ENCODE data around the gene AMBRA1.

The AMBRA1 gene

GRCh38 chr11:46378296-46378695, 215.5 kb downstream of the AMBRA1 start:
- ATAC-seq, result no peak
- TF ChIP-seq ZC3H10 (CRISPR knock-in tag; IDR thresholded peaks at IDR 0.05) (no peak), BACH2 (CRISPR knock-in tag; IDR thresholded peaks at IDR 0.05; ENCODE audit: borderline replicate concordance) (no peak), ESRRG (CRISPR knock-in tag; IDR thresholded peaks at IDR 0.05) (no peak), ZNF70 (CRISPR knock-in tag; IDR thresholded peaks at IDR 0.05) (no peak), ZNF8 (CRISPR knock-in tag; IDR thresholded peaks at IDR 0.05) (no peak), OSR1 (CRISPR knock-in tag; IDR thresholded peaks at IDR 0.05) (no peak), ZNF565 (CRISPR knock-in tag; conservative IDR thresholded peaks at IDR 0.05; ENCODE audit: low read depth) (no peak), RARB (CRISPR knock-in tag; IDR thresholded peaks at IDR 0.05) (no peak), ZFP30 (CRISPR knock-in tag; IDR thresholded peaks at IDR 0.05) (no peak), ARNTL (CRISPR knock-in tag; IDR thresholded peaks at IDR 0.05; ENCODE audit: borderline replicate concordance, low read depth) (no peak), CSDC2 (CRISPR knock-in tag; IDR thresholded peaks at IDR 0.05) (no peak), CREB5 (CRISPR knock-in tag; IDR thresholded peaks at IDR 0.05; ENCODE audit: low read depth) (no peak), TOX (CRISPR knock-in tag; IDR thresholded peaks at IDR 0.05; ENCODE audit: borderline replicate concordance) (no peak), TCF4 (CRISPR knock-in tag; IDR thresholded peaks at IDR 0.05; ENCODE audit: borderline replicate concordance) (no peak), GLIS3 (CRISPR knock-in tag; IDR thresholded peaks at IDR 0.05) (no peak), ISL1 (CRISPR knock-in tag; IDR thresholded peaks at IDR 0.05) (no peak)
- TF ChIP-seq, protein P1, sequence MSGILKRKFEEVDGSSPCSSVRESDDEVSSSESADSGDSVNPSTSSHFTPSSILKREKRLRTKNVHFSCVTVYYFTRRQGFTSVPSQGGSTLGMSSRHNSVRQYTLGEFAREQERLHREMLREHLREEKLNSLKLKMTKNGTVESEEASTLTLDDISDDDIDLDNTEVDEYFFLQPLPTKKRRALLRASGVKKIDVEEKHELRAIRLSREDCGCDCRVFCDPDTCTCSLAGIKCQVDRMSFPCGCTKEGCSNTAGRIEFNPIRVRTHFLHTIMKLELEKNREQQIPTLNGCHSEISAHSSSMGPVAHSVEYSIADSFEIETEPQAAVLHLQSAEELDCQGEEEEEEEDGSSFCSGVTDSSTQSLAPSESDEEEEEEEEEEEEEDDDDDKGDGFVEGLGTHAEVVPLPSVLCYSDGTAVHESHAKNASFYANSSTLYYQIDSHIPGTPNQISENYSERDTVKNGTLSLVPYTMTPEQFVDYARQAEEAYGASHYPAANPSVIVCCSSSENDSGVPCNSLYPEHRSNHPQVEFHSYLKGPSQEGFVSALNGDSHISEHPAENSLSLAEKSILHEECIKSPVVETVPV (CRISPR knock-in tag; IDR thresholded peaks at IDR 0.05), result no peak
- TF ChIP-seq, protein P2, sequence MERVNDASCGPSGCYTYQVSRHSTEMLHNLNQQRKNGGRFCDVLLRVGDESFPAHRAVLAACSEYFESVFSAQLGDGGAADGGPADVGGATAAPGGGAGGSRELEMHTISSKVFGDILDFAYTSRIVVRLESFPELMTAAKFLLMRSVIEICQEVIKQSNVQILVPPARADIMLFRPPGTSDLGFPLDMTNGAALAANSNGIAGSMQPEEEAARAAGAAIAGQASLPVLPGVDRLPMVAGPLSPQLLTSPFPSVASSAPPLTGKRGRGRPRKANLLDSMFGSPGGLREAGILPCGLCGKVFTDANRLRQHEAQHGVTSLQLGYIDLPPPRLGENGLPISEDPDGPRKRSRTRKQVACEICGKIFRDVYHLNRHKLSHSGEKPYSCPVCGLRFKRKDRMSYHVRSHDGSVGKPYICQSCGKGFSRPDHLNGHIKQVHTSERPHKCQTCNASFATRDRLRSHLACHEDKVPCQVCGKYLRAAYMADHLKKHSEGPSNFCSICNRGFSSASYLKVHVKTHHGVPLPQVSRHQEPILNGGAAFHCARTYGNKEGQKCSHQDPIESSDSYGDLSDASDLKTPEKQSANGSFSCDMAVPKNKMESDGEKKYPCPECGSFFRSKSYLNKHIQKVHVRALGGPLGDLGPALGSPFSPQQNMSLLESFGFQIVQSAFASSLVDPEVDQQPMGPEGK (CRISPR knock-in tag; IDR thresholded peaks at IDR 0.05; ENCODE audit: borderline replicate concordance), result no peak
- TF ChIP-seq, protein P3, sequence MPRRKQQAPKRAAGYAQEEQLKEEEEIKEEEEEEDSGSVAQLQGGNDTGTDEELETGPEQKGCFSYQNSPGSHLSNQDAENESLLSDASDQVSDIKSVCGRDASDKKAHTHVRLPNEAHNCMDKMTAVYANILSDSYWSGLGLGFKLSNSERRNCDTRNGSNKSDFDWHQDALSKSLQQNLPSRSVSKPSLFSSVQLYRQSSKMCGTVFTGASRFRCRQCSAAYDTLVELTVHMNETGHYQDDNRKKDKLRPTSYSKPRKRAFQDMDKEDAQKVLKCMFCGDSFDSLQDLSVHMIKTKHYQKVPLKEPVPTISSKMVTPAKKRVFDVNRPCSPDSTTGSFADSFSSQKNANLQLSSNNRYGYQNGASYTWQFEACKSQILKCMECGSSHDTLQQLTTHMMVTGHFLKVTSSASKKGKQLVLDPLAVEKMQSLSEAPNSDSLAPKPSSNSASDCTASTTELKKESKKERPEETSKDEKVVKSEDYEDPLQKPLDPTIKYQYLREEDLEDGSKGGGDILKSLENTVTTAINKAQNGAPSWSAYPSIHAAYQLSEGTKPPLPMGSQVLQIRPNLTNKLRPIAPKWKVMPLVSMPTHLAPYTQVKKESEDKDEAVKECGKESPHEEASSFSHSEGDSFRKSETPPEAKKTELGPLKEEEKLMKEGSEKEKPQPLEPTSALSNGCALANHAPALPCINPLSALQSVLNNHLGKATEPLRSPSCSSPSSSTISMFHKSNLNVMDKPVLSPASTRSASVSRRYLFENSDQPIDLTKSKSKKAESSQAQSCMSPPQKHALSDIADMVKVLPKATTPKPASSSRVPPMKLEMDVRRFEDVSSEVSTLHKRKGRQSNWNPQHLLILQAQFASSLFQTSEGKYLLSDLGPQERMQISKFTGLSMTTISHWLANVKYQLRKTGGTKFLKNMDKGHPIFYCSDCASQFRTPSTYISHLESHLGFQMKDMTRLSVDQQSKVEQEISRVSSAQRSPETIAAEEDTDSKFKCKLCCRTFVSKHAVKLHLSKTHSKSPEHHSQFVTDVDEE (CRISPR knock-in tag; IDR thresholded peaks at IDR 0.05), result no peak

DNA sequence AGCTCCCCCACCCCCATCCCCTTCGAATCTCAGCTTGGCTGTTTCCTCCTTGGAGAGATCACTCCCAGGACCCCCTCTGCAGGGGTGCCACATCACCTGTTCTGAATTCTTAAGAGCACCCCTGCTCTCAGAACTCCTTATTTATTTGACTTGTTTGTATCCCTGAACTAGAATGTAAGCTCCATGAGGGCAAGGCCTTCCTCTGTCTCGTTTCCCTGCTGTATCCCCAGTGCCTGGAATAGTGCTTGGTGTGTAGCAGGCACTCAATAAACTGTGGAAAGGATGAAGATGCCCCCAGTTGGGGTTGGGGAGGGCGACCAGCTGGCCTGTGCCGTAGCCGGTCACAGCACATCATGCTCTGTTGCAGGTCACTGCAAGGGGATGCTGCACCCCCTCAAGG, 216.0 kb downstream of the AMBRA1 start:
- TF ChIP-seq ZNF70 (CRISPR knock-in tag; IDR thresholded peaks at IDR 0.05) (no peak), ZFP30 (CRISPR knock-in tag; IDR thresholded peaks at IDR 0.05) (no peak), CSDC2 (CRISPR knock-in tag; IDR thresholded peaks at IDR 0.05) (no peak), ZNF565 (CRISPR knock-in tag; conservative IDR thresholded peaks at IDR 0.05; ENCODE audit: low read depth) (no peak), OSR1 (CRISPR knock-in tag; IDR thresholded peaks at IDR 0.05) (no peak), ARNTL (CRISPR knock-in tag; IDR thresholded peaks at IDR 0.05; ENCODE audit: borderline replicate concordance, low read depth) (no peak), ZC3H10 (CRISPR knock-in tag; IDR thresholded peaks at IDR 0.05) (no peak), TOX (CRISPR knock-in tag; IDR thresholded peaks at IDR 0.05; ENCODE audit: borderline replicate concordance) (no peak), ESRRG (CRISPR knock-in tag; IDR thresholded peaks at IDR 0.05) (no peak), CREB5 (CRISPR knock-in tag; IDR thresholded peaks at IDR 0.05; ENCODE audit: low read depth) (no peak)
- TF ChIP-seq, protein P2 (CRISPR knock-in tag; IDR thresholded peaks at IDR 0.05; ENCODE audit: borderline replicate concordance), result no peak
- no peak for ATAC-seq

All from SK-N-SH treated with all-trans-retinoic acid at 6 μM for 48 hours (cell line).